ENCODE data around the gene ARHGEF28.

The ARHGEF28 gene

DNA sequence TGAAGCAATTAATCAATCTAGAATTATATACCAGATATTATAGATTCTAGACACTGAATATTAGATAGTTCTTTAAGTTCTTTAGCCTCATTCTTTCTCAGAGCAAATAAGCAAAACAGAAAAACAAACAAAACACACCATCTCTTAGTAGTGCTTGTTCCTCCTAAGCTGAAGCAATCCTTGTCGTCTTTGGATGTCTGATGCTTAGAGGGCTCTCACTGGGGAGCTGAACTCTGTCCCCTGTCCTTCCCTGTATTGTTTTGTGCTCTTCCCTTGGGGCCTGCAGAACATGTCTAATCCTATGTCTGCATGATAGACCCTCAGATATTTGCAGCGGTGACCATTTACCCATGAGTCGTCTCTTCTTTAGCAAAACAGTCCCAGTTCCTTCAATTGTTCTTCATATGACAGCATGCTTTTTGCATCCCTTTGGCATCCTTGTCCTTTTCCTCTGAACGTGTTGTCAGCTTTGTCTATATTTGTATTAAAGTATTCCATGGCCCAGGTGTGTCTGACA, 114.3 kb downstream of the ARHGEF28 start:
- DNase-seq (ENCODE audit: low read depth, low spot score): no peak

DNA sequence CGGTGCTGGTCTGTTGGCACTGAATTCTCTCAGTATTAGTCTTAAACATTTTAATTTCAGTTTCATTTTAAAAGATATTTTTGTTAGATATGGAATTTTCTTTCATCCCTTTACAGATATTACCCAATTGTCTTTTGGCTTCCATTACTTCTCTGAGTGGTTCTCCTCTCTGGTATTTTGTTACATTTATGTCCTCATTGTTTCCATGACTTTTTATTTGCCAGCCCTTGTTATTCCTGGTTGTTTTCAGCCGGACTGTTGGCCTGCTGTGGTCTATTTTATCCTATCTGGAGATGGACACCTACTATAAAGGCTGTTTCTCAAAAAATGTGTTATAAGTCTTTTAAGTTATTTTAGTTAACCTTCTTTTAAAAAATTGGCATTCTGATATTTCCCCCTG, 117.2 kb downstream of the ARHGEF28 start:
- no peak for DNase-seq (ENCODE audit: low read depth, low spot score)

DNA sequence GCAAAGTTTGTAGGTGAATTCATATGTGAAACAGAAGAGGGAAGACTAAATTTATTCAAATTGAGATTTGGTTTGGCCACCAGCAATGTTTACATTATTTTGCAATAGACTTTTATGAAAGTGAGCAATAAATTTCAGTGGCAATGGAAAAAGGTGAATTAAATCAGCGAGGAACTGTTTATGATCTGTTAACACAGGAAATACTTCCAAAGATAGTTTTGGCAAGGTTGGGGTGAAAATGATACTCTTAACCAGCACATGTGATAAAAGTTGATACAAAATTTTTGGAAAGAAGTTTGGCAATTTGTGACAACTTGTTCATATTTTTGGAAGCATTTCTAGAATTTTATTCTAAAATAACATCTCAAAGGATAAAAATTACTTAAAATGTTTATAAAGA, 119.8 kb downstream of the ARHGEF28 start:
- no peak for DNase-seq (ENCODE audit: low read depth, low spot score)

DNA sequence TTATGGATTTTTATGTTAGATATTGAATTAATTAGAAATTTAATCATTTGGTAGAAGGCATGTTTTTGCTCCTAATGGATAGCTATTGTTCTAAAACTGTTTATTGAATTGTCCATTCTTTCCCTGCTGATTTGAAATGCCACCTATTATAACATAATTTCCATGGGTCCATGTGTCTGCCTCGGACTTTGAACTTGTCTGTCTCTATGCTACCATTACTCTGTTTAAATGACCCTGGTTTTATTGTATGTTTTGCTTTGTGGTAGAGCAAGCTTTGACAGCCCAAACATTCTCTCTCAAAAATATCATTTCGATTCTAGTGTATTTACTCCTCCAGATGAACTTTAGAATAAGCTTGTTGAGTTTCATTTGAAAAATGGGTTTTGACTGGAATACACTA, 120.6 kb downstream of the ARHGEF28 start:
- DNase-seq (ENCODE audit: low read depth, low spot score): no peak

DNA sequence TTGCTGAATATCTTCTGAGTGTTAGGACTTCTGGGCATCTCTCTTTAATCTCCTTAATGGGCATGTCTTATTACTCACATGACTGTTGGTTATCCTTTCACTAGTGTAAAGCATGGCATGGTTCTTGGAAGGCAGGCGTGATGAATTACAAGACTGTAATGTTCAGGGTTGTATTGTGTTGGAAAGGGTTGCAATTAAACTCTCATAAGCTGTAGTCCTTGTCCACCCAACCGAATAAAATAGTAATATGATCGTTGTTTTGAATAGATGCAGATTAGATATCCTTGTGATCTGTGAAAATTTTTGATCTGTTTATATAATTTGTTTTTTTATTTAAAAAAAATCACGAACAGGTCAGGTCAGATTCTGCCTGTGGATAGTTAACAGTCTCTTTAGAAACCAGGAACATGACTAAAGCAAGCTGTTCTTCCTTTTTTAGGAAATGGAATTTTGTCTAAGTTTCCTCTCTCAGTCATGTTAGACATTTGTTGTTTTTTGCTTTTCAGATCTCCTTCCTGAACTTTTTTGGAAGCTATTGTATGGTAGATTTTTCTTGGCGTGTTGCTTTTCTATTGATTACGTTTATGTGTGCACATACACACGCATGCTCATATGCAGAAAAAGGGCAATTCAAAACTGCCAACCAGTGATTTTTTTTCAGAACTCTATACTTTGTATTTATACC, 121.8 kb downstream of the ARHGEF28 start:
- DNase-seq (ENCODE audit: low read depth, low spot score): no peak

DNA sequence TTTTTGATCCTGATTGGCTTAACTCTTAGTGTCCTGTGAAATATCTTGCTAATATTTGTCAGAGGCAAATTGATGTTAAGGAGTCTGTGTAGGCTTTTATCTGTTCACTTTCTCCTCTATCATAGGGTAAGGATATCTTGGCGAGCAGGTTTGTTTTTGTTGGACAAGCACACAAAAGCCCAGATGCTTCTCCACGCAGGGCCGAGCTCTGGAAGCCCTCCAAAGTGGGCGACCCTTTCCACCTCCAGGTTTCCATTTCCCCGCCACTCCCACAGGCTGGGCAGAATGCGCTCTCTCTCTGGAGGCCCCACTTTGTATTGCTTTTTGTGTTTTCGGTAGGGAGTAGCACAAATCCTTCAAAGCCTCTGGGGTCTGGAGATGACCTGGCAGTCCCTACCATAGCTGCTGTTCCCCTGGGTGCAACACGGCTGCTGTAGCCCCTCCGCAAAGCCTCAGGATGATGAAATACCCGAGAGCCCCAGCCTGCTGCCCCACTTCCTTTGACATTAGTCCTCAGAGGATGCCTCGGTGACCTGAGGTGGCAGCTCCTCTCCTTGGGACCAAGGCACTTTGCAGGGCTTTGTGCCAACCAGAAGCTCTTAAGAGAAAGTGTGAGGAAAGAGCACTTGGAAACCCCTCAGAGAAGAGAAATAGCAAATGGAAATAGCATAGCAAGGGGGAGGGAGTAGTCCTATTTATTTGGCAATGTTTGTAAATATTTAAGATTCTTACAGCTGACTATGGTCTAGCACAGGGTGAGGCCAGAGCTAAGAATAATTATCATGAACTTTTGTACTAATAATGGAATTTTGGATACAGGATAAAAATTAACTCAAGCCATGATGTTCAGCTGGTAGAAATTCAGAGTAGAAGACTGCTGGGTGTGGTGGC, 122.8 kb downstream of the ARHGEF28 start:
- peak; percentile 53 for DNase-seq (ENCODE audit: low read depth, low spot score)

DNA sequence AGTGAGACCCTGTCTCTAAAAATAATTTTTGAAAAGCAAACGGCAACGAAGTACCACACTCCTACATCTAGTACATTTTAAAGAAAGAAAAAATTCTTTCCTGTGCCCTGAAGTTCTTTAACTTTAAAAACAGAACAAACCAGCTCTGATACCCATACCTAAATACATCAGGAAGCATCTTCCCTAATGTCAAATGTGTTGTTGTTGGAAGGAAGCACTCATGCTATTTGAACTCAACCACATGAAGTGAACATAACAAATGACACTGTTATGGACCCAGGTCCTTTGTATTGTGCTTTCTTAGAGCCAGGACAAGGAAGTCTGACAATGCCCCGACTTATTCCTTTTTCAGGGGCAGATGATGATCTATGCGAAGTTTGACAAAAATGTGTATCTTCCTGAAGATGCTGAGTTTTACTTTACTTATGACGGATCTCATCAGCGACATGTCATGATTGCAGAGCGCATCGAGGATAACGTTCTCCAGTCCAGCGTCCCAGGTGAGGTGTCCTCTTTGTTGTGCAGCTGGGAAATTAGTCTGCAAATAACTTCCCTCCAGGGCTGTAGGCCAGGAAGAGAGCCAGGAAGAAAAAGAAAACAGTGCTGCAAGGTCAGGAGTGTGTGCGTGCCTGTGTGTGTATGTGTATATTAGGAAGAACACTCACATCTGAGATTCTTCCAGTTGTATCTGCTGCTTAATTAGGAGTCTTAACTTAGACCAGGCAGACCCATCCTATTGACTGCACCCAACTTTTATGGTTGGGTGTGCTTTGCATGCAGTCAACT, 123.7 kb downstream of the ARHGEF28 start:
- DNase-seq (ENCODE audit: low read depth, low spot score): no peak

DNA sequence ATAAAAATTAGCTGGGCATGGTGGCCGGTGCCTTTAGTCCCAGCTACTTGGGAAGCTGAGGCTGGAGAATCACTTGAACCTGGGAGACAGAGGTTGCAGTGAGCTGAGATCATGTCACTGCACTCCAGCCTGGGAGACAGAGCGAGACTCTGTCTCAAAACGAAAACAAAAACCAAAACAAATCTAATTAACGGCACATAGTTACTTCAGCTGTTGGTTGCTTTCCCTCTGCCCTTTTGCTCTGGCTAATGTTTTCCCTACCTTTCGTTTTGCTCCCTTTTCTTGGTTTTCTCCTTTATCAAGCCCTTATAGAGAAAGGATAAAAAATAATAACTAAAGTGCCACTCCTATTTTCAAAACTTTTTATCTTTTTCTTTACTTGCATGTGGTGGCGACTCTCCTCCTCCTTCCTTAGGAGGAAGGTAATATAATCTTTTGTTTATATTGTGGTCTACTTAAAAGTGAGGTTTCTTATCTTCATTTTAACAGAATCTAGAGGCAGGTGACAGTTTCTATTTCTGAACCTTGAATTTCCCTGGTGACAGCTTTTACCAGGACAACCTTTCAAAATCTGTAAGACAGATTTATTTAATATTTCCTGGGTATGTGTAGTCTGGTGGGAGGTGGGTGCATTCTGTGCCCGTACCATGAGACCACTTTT, 125.4 kb downstream of the ARHGEF28 start:
- no peak for DNase-seq (ENCODE audit: low read depth, low spot score)

DNA sequence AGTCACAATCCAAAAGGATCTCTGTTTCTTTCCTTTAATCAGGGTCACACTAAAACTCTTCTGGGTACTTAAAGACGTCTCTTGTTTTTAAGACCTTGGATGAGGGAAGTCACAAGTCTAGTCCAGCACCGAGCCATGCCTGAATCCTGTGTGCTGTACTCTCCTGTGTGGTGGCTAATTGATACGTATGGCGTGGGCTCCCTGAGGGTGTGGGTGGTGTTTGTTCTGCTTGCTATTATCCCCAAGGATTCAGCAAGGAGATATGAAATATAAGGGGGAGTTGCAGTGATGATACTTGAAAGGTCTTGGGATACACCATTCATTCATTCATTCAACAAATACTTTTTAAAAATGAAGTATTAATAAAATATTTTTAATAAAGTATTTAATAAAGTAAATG, 128.3 kb downstream of the ARHGEF28 start:
- DNase-seq (ENCODE audit: low read depth, low spot score): no peak

DNA sequence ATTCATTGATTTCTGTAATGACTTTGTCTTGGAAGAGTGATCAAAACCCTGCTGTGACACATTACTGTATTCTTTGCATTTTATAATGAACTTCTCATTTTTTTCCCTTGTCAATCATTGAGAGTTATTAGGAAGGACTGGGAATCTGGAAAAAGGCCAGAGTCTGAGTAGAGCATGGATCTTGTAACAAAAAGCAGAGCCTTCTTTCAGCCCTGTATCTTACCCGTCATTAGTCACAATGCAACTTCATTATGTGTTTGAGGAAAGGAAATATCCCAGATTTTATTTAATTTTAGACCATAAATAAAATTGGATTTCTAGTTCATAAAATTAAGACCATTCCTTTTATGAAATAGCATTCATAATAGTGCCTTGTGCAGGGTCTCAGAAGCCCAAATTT, 131.4 kb downstream of the ARHGEF28 start:
- no peak for DNase-seq (ENCODE audit: low read depth, low spot score)

DNA sequence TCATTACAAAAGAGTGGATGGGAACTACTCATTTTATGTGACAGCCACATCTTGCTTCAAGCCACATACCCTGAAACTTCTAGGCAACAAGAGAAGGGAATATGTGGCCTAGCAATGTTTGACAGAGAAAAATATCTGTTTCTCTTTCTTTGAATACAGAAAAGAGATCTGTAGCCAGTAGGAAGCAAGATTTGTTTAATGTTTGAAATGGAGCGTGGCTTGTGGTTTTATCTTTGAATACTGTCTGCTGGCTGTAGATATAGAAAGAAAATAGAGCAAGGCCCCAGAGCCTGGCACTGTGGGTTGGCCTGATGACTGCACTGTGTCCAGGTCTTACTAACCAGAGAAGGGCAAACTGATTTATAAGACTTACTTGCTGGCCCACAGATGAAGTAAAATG, 133.8 kb downstream of the ARHGEF28 start:
- DNase-seq (ENCODE audit: low read depth, low spot score): no peak

DNA sequence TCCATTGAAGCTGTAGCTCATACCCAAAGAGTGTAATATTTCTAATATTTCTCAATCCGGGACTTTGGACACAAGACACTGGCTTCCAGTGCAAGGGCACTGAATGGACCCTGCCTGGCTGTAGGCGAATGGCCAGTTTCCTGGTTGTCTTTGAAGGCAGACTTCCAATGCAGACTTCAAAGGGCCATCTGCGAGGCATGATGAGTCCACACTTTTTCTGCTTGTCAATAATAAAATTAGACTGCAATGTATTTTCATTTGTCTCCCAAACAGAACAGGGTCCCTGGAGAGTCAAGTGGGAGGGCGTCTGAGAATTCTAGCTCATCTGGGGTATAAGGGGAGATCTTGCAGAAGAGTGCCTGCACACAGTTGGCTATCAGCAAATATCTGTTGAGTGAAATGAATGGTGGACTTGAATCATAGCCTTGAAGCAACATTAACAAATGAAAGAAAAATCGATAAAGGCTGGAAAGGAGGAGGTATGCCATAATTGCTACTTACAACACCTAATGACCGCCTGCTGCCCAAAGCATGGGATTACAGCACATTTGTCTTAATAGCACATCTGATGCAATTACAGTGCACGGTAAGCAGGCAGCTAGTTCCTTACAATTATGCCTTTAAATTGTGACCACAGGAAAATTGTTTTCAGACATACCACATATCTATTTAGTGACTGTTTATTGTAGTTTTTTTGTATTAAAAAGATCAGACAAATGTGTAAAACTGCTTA, 137.5 kb downstream of the ARHGEF28 start:
- no peak for DNase-seq (ENCODE audit: low read depth, low spot score)

DNA sequence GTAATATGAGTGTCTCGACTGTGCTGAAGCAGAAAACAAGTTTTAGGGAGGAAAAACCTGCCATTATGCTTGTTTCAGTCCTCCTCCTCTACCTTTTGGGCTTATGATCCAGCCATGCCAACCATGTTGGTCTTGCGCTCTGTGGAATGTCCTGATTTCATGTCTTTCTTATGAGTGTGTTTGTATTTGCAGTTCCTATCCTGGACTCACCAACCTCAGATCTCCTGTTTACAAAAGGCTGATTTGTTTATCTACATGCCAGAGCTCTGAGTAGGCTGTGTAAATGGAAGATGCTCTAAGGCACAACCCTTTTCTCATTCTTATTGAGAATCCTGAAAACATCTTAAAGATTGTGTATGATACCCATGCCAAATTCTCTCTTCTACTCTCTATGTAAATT, 138.6 kb downstream of the ARHGEF28 start:
- DNase-seq (ENCODE audit: low read depth, low spot score): no peak

DNA sequence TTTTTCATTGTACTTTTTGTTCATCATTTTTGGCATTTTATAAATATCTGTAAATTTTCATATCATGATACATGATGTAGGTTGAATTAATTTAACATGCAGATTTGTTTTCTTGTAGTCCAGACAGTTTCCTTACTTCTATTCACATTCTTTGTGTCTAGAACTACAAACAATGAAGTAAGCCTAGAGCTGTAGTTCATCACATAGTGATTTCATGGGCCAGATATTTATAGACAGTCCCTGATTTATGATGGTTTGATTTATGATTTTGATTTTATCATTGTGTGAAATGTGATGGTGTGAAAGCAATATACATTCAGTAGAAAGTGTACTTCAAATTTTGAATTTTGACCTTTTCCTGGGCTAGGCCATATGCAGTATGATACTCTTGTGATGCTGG, 139.0 kb downstream of the ARHGEF28 start:
- DNase-seq (ENCODE audit: low read depth, low spot score): no peak

DNA sequence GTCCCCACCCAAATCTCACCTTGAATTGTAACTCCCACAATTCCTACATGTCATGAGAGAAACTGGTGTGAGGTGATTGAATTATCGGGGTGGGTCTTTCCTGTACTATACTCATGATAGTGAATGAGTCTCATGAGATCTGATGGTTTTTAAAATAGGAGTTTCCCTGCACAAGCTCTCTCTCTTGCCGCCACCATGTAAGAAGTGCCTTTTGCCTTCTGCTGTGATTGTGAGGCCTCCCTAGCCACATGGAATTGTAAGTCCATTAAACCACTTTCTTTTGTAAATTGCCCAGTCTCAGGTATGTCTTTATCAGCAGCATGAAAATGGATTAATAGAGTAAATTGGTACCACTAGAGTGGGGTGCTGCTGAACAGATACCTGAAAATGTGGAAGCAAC, 140.9 kb downstream of the ARHGEF28 start:
- DNase-seq (ENCODE audit: low read depth, low spot score): no peak

DNA sequence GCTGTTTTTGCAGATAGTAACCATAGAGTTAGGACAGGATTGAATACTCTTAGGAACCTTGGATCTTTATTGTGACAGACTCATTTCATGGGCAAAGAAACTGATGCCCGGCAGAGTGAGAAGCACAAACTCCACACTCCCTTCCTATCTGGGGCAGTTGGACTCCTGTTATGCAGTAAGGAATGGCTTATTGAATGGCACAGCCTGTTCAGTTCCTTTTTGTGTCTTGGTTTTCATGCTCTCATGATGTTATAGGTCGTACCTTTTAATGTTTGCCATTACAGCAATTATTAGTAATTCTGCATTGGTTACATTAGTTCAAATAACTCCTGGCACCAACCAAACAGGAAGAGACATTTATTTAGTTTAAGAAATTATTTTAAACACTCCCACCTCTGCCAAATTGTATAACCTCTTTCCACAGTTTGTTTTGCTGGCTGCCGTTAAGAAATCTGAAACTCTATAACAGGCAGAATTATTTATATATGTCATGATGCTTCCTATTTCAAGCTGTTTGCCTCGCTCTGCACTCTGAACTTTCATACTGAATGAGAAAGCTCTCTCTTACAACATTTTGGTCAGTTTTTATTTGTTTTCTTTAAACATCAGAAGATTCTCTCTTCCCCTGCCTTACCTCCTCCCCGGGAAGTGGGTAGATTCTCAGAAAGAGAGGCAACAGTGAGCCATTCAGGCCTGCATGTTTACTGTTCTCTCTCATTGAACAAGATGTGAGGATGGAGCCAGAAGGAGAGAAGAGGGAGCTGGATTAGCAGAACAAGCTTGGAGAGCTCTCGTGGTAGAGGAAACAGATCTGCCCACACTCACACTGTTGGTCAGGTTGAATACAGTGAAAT, 144.4 kb downstream of the ARHGEF28 start:
- DNase-seq (ENCODE audit: low read depth, low spot score): peak; percentile 49

DNA sequence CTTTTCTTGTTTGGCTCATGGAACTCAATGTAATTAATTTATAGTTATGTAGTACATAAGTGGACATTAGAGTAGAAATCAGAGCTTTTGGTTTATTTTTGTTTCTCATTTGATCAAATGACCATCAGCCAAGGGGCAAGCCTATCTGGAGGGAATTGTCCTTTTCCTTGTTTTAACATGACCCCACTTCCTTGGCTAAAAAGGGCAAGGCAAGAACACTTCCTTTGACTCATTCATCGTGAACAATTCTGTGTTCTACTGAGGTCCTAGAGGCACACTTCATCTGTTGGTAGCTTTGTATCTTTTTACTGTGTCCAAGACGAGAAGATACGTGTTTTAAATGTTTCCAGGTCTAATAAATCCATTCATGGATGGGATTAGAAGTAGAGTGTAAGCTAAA, 148.9 kb downstream of the ARHGEF28 start:
- DNase-seq (ENCODE audit: low read depth, low spot score): no peak

DNA sequence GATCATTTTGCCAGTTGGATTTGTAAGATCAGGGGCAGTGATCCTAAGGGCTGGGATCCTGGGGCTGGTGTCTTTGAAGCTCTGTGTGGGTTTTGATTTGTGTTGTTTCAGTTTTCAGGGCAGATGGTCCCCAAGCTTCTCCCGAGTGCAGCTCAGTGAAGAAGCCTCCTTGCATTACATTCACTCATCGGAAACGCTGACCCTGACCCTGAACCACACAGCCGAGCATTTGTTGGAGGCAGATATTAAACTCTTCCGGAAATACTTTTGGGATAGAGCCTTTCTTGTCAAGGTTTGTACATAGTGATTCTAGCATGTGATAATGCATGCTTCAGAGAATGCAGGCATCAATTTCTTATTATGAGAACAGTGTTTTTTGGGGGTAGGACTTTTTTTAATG, 150.4 kb downstream of the ARHGEF28 start:
- no peak for DNase-seq (ENCODE audit: low read depth, low spot score)

DNA sequence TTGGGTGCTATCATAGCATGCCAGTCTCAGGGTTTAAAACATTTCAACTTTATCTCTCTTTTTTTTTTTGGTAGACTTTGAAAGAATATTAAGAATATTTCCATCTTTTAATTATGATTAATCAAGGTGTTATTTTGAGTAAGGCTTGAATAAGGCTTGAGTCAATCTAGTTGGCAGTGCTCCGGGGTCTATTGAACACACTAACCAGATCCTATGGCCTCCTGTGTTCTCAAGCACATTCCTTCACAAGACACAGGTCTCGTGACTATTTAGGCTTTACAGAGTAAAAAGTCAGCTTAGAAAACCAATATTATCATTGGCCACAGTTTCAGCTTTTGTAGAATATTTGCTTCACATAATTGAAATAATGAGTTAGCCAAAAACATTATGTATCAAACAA, 151.2 kb downstream of the ARHGEF28 start:
- no peak for DNase-seq (ENCODE audit: low read depth, low spot score)
